GM18507 (cell line): ENCODE results near the gene EIF2S1.

Source experiments
- DNase-seq: peaks from one replicate; pipeline ENCODE4 v3.0.0; 2011; ENCODE audit warnings: low read depth; ENCODE audit not compliant: insufficient read length; ENCODE audit errors: extremely low spot score
- FAIRE-seq: peaks from 2 replicates; lab custom pipeline; 2011; peaks lifted over from hg19 to GRCh38; lab: Jason Lieb, UNC

Gene EIF2S1

DNA sequence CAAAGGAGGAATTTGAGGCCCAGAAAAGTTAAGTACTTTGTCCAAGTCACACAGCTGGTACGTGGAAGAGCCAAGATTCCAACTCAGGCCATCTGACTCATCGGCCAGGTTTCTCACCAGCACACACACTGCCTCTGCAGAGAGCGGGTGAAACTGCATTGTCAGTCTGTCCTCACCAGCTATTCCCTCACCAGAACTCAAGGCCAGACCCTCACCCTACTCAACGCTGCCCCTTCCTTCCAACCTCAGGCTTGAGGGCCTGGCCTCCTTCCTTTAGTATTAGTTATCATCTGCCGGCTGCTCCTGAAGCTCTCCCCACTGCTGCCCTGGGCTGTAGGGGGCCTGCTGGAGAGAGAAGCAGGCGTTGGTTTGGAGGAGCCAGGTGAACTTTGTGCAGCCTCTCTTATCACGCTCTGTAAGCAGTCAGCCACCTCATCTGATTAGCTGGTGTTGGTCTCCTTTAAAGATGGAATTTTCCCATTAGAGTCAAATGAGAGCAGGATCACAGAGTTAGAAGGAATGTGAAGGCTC, 68.4 kb downstream of the EIF2S1 start:
- FAIRE-seq (no peak), DNase-seq (no peak)

DNA sequence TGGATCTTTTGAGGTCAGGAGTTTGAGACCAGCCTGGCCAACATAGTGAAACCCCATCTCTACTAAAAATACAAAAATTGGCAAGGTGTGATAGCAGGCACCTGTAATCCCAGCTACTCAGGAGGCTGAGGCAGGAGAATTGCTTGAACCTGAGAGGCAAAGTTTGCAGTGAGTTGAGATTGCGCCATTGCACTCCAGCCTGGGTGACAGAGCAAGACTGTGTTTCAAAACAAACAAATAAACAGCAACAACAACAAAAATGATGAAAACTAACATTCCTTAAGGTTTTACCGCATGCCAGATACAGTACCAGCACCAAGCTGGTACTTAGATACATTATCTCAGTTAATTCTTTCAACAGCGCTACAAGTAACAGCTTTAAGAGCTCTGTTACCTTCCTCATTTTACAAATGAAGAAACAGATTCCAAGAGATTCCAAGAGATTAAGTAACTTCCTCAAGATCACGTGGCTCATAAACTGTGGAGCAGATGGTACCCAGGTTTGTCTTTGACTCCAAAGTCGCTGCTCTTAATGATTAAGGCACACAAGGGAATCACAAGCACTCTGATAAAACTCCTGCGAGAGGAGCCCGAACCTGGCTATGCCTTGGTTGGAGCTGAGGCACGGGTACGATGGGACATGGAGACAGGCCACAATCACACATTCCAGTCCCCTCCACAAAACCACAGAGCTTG, 69.5 kb downstream of the EIF2S1 start:
- DNase-seq (no peak), FAIRE-seq (no peak)

GRCh38 chr14:67432050-67432564, 72.0 kb downstream of the EIF2S1 start:
- DNase-seq (no peak), FAIRE-seq (no peak)

- DNase-seq, result no peak
- no peak for FAIRE-seq
Measured at GRCh38 chr14:67435603-67436002, 75.5 kb downstream of the EIF2S1 start.
